ENCODE data around the gene DEPDC1. TPM values are rescaled to one million over a fixed set of nuclear protein-coding genes. Genes with fewer than 3 reads are reported as not detected.

DEPDC1 gene
- polyA plus RNA-seq, 3 donors = 0.04 to 0.11 (median 0.07) TPM

DNA sequence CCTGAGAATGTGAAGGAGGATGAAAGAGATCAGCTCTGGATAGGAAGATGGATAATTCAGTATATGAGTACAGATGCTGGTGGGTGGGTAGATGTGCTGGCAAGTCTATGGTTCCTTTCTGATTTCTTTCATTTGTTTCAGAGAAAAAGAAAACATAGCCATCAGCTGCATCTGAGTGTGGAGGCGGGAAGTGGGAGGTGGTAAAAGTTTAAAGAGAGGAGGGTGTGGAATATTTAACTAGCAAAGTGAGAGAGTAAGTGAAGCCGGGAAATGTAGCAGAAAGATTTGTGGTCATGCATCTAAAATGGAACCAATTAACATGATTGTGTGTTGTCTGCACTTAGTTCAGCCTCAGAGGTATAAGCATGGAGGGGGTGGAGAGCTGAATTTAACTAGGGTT, 63.5 kb downstream of the DEPDC1 start:
- no peak overlapping the region for H3K27ac ChIP-seq (ENCODE audit: low read depth, low read length)
- WGBS, 3 donors = 63 to 77% (median 69%) methylated on average over 2 of the region's 2 CpGs

GRCh38 chr1:68431076-68431475, 65.8 kb downstream of the DEPDC1 start:
- no peak overlapping the region for H3K27ac ChIP-seq (ENCODE audit: low read depth, low read length)
- WGBS, 3 donors = 33 to 73% (median 70%) methylated on average over 3 of the region's 3 CpGs

DNA sequence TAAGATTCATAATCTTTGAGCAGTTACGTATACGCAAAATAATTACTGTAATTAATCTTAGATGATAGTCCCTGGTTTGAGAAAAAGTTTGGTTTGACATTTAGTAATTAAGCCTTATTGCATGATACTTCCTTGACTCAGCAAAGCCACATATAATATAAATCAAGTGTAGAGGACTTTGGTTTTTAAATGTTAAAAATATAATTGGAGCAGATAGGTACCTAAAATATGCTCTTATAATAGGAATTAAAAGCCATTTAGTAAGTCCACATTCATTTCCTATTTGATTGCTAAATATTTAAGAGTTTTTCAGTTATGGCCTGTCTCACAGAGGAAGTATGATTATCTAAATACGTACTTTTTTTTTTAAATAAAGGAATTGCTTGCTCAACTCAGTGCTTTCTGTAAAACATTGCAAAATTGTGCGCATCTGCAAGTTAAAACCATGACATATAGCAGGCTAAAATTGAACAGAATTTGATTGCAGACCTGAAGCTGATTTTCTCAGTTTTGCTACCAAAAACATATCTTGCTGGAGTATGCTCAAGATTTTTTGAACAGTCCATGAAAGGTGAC, 67.6 kb downstream of the DEPDC1 start:
- WGBS, 3 donors = 62 to 88% (median 73%) methylated on average over 4 of the region's 4 CpGs
- H3K27ac ChIP-seq (ENCODE audit: low read depth, low read length) = no peak overlapping the region

GRCh38 chr1:68426594-68426993, 70.3 kb downstream of the DEPDC1 start:
- 79 to 93% (median 83%) methylated on average over 2 of the region's 2 CpGs for WGBS, 3 donors

More at GRCh38 chr1:68426594-68426993, 70.3 kb downstream of the DEPDC1 start:
- H3K27ac ChIP-seq (ENCODE audit: low read depth, low read length) = no peak overlapping the region

Other genes starting within 250 kb of the DEPDC1 start
- gene RPE65, start 47.1 kb downstream of the DEPDC1 start, polyA plus RNA-seq = not detected